HCT116 (cell line): ENCODE data around the gene SH2D2A.

ENCODE experiments used
- CBX3 ChIP-seq: IDR thresholded peaks from 2 replicates; pipeline ENCODE4 v1.6.1; 2012; ENCODE audit warnings: low read depth
- ELF1 ChIP-seq: IDR thresholded peaks from 2 replicates; pipeline ENCODE4 v1.6.1; 2012; ENCODE audit warnings: low read depth, borderline replicate concordance
- EZH2phosphoT487 ChIP-seq: fragments of 200-600 bp; IDR thresholded peaks from 2 replicates; pipeline ENCODE4 v1.6.1; 2018; ENCODE audit warnings: antibody characterized with exemption, borderline replicate concordance
- ZNF274 ChIP-seq: fragments of 200-500 bp; sonication (Bioruptor generic); IDR thresholded peaks from 2 replicates; pipeline ENCODE4 v1.6.1; 2014; ENCODE audit warnings: mild to moderate bottlenecking, low read depth, low read length, inconsistent platforms
- TF ChIP-seq, protein P1 (sequence below), 3 experiments: fragments of 200-600 bp in 1 of 3; sonication (generic) in 1 of 3; IDR thresholded peaks in 2 of 3; conservative IDR thresholded peaks in 1 of 3; 2 replicates each; pipeline ENCODE4 v1.5.1; 2012 to 2017; ENCODE audit warnings: low read depth in 2 of 3, low read length in 2 of 3, antibody characterized with exemption in 1 of 3, borderline replicate concordance in 1 of 3, control low read depth in 1 of 3, mild to moderate bottlenecking in 1 of 3, mixed read lengths in 1 of 3, mixed run types in 1 of 3, moderate library complexity in 1 of 3; ENCODE audit not compliant: insufficient read depth in 1 of 3
- TF ChIP-seq, protein P2 (sequence below): IDR thresholded peaks from 2 replicates; pipeline ENCODE4 v1.6.1; 2012

DNA sequence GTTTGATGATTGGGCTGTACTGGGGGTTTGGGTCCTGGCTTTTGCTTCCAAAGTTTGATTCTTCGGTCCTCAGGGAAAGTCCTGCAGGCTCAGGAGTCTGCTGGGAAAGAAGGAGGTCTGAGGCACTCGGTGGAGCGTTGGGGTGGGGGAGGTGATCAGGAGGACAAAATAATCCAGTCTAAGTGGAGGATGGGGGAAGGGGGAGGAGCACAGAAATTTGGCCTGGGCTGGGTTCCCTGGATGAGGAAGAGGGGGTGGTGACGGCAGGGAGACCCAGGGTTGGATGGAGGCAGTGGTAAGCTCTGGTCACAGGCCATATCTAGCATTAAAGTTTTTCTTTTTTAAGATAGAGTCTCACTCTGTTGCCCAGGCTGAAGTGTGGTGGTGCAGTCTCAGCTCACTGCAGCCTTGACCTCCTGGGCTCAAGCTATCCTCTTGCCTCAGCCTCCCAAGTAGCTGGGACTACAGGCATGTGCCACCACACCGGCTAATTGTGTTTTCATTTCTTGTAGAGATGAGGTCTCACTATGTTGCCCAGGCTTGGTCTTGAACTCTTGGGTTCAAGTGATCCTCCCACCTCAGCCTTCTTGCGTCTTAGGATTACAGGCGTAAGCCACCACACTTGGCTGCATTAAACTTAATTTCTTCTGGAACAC is 6.8 kb downstream of the SH2D2A start:
- TF ChIP-seq, protein P1, sequence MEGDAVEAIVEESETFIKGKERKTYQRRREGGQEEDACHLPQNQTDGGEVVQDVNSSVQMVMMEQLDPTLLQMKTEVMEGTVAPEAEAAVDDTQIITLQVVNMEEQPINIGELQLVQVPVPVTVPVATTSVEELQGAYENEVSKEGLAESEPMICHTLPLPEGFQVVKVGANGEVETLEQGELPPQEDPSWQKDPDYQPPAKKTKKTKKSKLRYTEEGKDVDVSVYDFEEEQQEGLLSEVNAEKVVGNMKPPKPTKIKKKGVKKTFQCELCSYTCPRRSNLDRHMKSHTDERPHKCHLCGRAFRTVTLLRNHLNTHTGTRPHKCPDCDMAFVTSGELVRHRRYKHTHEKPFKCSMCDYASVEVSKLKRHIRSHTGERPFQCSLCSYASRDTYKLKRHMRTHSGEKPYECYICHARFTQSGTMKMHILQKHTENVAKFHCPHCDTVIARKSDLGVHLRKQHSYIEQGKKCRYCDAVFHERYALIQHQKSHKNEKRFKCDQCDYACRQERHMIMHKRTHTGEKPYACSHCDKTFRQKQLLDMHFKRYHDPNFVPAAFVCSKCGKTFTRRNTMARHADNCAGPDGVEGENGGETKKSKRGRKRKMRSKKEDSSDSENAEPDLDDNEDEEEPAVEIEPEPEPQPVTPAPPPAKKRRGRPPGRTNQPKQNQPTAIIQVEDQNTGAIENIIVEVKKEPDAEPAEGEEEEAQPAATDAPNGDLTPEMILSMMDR (IDR thresholded peaks at IDR 0.05 in 2 of 3, conservative IDR thresholded peaks at IDR 0.05 in 1 of 3; ENCODE audit: borderline replicate concordance in 1 of 3, insufficient read depth in 1 of 3, low read depth in 2 of 3, low read length in 2 of 3), result no peak
- TF ChIP-seq, protein P2, sequence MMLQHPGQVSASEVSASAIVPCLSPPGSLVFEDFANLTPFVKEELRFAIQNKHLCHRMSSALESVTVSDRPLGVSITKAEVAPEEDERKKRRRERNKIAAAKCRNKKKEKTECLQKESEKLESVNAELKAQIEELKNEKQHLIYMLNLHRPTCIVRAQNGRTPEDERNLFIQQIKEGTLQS, result no peak
- TF ChIP-seq ELF1, result no peak
- no peak for TF ChIP-seq CBX3
- TF ChIP-seq EZH2phosphoT487, result no peak
- no peak for TF ChIP-seq ZNF274
